NB4 (cell line): Measurements from ENCODE around the gene GULP1.
"Not testable (repeated sequence)": the region's sequence is repeated elsewhere in the genome, so short reads cannot be mapped to it uniquely, and the experiment has no call there.

ENCODE experiments used
- DNase-seq: peaks from one replicate; pipeline ENCODE4 v3.0.0; 2010; ENCODE audit warnings: low read depth
- H3K4me3 ChIP-seq: one replicate; pipeline ENCODE4 v1.5.1; 2011; ENCODE audit warnings: mild to moderate bottlenecking, low read depth, low read length, moderate library complexity
- MYC ChIP-seq: IDR thresholded peaks from 2 replicates; pipeline ENCODE4 v1.6.1; 2011; ENCODE audit warnings: low read depth, low read length
- POLR2A ChIP-seq: IDR thresholded peaks from 2 replicates; pipeline ENCODE4 v1.6.1; 2011; ENCODE audit warnings: mild to moderate bottlenecking; ENCODE audit not compliant: insufficient read length; ENCODE audit errors: extremely low read depth
- TF ChIP-seq, protein P1 (sequence below): IDR thresholded peaks from one replicate; pipeline ENCODE4 v1.5.1; 2012; ENCODE audit warnings: low read depth, low read length
- TF ChIP-seq, protein P2 (sequence below): IDR thresholded peaks from 2 replicates; pipeline ENCODE4 v1.6.1; 2011; ENCODE audit warnings: low read depth, low read length

Gene GULP1

DNA sequence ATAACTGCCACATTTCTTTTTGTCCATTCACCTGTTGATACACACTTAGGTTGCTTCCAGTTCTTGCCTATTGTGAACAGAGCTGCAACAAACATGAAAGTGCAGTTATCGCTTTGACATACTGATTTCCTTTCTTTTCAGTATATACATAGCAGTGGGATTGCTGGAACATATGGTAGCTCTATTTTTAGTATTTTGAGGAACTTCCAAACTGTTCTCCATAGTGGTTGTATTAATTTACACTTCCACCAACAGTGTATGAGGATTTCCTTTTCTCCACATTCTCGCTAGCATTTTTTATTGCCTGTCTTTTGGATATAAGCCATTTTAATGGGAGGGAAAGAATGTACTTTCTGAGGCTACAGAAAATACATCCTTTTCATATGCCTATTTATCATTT is 167.4 kb downstream of the GULP1 start:
- TF ChIP-seq, protein P1, sequence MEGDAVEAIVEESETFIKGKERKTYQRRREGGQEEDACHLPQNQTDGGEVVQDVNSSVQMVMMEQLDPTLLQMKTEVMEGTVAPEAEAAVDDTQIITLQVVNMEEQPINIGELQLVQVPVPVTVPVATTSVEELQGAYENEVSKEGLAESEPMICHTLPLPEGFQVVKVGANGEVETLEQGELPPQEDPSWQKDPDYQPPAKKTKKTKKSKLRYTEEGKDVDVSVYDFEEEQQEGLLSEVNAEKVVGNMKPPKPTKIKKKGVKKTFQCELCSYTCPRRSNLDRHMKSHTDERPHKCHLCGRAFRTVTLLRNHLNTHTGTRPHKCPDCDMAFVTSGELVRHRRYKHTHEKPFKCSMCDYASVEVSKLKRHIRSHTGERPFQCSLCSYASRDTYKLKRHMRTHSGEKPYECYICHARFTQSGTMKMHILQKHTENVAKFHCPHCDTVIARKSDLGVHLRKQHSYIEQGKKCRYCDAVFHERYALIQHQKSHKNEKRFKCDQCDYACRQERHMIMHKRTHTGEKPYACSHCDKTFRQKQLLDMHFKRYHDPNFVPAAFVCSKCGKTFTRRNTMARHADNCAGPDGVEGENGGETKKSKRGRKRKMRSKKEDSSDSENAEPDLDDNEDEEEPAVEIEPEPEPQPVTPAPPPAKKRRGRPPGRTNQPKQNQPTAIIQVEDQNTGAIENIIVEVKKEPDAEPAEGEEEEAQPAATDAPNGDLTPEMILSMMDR: no peak
- DNase-seq: no peak
- H3K4me3 ChIP-seq: no peak overlapping the region

DNA sequence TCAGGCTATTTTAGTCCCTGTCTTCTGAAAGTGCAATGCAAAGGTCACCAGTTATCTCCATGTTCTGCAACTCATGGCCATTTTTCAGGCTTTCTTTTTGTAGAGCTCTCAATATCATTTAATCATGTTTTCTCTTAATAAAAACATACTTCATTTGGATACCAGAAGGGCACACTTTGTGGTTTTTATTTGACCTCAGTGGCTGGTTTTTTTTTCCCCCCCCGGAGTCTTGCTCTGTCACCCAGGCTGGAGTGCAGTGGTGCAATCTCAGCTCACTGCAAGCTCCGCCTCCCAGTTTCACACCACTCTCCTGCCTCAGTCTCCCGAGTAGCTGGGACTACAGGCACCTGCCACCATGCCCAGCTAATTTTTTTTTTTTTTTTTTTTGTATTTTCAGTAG is 174.4 kb downstream of the GULP1 start:
- DNase-seq, H3K4me3 ChIP-seq: not testable (repeated sequence)

DNA sequence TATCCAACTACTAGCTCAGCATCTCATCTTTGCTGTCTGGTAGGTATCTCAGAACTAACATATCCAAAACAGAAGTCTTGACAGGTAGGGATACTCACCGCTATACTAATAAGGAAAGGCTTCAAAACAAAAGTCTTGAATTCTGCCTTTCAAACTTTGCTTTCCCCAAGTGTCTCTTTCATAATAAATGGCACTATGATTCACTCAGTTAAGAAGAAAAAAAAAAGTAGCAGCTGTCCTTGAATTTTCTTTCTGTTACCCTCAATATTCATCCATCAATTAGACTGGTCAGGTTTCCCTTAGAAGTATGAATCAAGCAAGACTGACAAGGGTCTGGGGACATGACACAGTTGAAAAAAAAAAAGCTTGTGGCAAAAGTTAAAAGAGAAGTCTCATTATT is 175.1 kb downstream of the GULP1 start:
- DNase-seq: no peak
- no peak overlapping the region for H3K4me3 ChIP-seq
- TF ChIP-seq, protein P2, sequence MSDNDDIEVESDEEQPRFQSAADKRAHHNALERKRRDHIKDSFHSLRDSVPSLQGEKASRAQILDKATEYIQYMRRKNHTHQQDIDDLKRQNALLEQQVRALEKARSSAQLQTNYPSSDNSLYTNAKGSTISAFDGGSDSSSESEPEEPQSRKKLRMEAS: no peak
- TF ChIP-seq MYC (no peak), POLR2A (no peak)
- TF ChIP-seq, protein P1: no peak

DNA sequence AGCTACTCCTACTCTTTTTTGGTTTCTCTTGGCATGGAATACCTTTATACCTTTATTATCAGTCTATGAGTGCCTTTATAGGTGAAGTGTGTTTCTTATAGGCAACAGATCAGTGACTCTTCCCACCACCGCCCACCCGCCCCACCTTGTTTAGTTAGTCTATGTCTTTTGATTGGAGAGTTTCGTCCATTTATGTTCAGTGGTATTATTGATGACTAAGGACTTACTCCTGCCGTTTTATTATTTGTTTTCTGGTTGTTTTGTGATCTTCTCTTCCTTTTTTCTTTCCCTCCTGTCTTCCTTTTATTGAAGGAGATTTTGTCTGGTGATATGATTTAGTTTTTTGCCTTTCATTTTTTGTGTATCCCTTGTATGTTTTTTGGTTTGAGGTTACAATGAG is 179.5 kb downstream of the GULP1 start:
- DNase-seq: no peak
- H3K4me3 ChIP-seq: no peak overlapping the region
- TF ChIP-seq, protein P2: no peak
- TF ChIP-seq, protein P1: no peak
- TF ChIP-seq MYC: no peak
- no peak for TF ChIP-seq POLR2A

DNA sequence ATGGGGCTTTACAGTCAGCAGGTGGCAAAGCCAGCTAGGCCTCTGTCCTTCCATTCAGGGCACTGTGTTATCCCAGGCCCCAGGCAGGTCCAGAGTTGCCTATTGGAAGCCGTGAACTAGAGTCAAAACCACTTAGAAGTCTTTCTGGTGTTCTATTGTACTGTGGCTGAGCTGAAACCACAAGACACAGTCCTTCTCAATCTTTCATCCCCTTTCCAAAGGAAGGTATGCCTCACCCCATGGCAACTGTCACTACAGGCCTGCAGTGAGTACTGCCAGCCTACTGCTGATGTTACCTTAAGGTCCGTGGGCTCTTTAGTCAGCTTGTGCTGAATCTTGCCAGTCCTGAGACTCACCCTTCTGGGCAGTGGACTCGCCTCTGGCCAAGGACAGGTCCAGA is 181.6 kb downstream of the GULP1 start:
- DNase-seq: no peak
- no peak overlapping the region for H3K4me3 ChIP-seq
- TF ChIP-seq POLR2A: no peak
- TF ChIP-seq, protein P2: no peak
- TF ChIP-seq, protein P1: no peak
- TF ChIP-seq MYC: no peak

DNA sequence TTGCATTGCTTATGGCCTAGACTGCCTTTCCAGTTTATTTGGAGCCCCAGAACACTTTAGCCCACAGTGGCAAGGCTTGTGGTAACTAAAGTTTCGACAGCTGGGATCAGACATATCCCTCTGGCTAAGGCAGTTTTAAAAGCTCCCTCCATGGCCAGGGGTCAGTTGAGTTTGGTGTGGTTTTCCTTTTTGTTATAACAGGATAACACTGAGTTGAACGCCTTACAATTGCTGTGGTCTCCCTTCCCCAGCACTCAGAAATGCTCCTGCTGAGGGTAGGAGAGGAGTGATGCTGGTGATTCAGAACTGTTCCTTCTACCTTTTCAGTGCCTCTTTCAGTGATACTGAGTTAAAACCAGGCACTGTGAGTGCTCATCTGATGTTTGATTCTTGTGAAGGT is 182.6 kb downstream of the GULP1 start:
- no peak for DNase-seq
- H3K4me3 ChIP-seq: no peak overlapping the region

More for the DNA sequence above, 182.6 kb downstream of the GULP1 start:
- TF ChIP-seq, protein P2: no peak
- TF ChIP-seq POLR2A: no peak
- TF ChIP-seq, protein P1: no peak
